HG03469 (cell line): Measurements from ENCODE around the gene MSANTD1.
"Not testable (repeated sequence)": the region's sequence is repeated elsewhere in the genome, so short reads cannot be mapped to it uniquely, and the experiment has no call there.

Experiments
- ATAC-seq: cut with Tn5 transposase; IDR thresholded peaks from one replicate; pipeline ENCODE4 v1.9.1; 2021; ENCODE audit warnings: mild to moderate bottlenecking, moderate library complexity, moderate number of reproducible peaks; ENCODE audit not compliant: unreplicated experiment

Gene MSANTD1

GRCh38 chr4:3300882-3301281 is 51.9 kb downstream of the MSANTD1 start:
- ATAC-seq: not testable (repeated sequence)

DNA sequence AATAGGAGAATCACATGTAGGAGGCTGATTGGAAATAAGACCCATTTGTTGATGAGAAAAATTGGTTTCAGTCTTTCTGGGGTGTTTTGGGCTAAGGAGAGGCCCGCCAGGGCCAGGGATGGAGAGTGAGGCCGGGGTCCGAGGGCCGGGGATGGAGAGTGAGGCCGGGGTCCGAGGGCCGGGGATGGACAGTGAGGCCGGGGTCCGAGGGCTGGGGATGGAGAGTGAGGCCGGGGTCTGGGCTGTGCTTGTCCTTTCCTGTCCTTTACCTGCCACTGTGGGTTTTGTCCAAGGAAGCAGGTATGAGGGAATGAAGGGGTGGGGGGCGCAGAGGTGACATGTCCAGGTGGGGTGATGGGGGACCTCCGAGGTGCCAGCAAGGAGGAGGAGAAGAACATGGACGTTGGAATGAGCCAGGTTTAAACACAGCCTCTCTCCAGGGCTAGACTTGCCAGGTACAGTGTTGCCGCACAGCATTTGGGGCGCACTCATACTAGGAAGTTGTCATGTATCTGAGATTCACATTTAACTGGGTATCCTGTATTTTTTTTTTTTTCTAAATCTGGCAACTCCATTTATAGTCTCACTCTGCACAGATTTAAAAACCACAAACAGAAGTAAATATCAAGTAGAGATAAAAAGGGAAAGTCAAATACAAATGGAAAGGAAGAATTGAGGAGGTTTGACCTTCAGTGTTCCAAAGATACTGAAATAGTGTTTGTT is 52.7 kb downstream of the MSANTD1 start:
- no peak for ATAC-seq

DNA sequence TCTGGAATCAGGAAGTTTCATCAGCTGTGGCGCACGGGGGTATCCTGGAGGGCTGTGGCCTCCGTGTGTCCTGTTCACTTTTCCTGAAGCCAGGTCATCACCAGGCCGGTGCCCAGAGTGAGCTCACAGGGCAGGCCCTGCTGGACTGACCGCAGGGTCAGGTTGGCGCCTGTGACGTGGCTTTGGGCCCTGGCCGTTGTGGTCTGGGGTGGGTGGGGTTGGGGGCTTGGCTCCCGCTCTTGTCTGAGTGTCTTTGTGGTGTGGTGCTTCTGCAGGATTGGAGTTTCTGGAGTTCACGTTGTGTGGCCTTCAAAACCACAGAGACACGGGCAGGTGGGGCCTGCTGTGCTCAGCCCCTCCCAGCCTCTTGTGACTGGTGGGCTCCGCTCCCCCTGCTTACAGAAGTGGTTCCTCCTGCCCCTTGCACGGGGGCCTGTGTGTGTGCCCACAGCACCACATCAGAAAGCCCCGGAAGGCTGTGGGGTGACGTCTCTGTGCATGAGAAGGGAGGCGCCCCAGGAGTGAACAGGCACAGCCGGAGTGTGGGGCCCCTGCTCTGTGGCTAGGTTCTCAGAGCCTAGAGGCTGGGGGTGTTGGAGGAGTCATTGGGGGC is 53.3 kb downstream of the MSANTD1 start:
- no peak for ATAC-seq

DNA sequence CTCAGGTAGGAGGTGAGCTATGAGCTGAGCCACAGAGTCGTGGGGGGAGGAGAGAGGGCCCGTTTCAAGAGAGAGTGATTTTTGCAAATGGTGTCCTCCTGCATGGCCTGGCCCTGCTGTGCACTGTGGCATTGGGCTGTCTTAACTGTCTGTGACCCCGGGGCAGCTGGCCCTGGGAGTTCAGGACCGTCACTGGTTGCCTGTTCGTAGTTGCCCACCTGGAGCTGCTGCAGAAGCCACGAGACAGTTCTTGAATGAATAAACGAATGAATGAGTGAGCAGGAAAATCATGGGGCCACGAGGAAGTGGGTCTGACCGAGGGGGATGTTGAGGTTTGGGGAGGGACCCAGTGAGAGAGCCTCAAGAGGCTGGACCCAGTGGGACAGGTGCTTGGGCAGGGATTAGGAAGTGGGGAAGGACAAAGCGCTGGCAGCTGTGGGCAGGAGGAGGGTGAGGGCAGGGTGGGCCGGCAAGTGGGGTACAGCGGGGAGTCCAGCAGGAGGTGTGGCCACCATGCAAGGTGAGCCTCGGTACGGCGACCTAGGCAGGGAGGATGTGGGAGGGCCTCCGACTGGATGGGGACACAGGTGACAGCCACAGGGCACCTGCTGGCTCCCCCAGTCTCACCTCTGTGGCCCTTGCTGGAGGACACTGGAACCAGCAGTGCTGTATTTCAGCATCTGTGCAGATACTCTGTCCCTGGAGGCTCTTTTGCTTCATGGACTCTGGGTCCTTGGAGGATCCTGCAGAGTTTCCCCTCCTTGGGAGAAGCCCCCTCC is 54.0 kb downstream of the MSANTD1 start:
- ATAC-seq: no peak

DNA sequence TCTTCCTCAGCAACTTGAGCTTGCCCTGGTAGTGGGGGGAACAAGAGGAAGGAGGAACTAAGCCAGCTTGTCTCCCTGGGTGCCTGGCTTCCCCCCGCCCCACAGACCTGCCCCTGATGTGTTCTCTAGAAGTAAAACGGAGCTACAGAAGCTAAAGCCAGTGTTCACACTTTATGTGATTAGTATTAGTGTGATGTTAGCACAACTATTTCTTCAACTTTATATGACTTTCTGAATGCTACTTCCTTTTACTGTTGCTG is 54.5 kb downstream of the MSANTD1 start:
- ATAC-seq: no peak

DNA sequence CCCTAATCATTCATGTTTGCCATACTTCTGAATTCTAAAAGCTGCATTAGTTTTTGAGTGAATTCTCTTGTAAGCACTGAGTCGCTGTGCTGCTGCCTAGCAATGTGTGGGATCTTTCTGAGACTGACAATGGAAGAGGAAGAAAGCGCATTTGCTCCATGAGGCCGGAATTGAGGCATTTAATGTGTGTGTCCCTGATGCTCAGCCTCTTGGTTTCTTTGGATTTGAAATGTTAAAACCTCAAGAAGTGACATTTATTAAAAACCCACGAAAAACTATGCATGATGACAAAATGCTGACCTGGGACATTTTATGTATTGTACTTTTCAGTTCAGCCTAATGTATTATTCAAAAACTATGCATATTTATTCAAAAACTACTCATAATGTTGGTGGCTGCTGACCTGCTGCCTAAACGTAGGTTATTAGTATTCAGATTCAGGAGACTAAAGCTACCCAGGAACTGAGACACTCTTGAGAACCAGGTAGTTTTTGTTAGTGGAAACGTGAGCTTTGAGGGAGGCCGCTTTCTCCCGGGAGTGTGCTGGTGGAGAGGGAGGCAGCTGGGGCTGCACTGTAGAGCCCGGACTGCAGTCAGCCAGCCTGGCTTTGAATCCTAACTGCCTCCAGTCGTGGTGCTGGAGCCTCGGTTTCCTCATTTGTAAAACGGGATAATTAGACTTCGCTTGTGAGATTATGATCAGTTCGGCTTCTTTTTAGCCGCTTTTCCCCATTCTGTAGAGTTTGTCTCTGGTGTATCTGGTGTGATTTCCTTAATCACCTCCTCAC is 55.2 kb downstream of the MSANTD1 start:
- ATAC-seq: no peak

- no peak for ATAC-seq
These were observed 56.1 kb downstream of the MSANTD1 start for GRCh38 chr4:3304831-3305609.

DNA sequence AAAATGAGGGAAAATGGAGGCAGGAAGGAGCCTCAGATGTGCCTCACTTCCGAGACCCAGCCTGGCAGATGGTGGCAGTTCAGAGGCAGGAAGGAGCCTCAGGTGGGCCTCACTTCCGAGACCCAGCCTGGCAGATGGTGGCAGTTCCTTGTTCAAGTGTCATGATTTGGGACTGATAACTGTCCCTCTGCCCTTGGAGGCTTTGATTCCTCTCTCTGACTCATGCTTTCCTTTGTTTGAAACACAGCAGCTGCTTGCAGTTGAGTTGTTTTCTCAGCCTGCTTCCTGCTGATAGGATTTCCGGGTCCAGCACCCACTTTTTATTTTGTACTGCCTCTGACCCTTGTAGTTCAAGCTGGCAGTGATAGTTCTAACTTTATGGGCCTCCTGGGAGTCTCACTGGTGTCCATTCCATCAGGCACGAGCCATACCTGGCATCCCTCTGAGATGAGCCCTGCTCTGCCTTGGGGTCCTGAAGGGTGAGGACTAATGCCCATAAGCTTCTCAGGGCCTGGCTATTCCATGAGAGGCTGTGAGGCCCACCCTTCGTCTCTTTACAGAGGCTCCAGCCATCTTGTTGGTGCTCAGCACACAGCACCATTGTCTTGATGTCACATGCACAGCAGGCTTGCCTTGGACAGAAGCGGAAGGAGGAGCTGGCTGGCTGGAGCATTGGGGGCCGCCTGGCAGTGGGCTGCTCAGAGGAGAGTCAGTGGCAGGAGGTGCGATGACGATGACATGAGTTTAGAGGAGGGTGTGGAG is 56.8 kb downstream of the MSANTD1 start:
- ATAC-seq: no peak
